Muscle of back (tissue), 13 donors: ENCODE data around the gene CYP46A1. TPM values are rescaled to one million over a fixed set of nuclear protein-coding genes. Genes with fewer than 3 reads are reported as not detected.
"Not testable (repeated sequence)": the region's sequence is repeated elsewhere in the genome, so short reads cannot be mapped to it uniquely, and the experiment has no call there.

Source experiments
- DNase-seq, 3 donors: peaks; one replicate each; pipeline versions ENCODE4 v3.0.0 to v3.0.0-alpha.2; 2013
- long read RNA-seq, 9 donors: transcript quantifications; one replicate each; lab custom pipeline, GENCODE V29; 2026
- polyA plus RNA-seq, 10 donors: library from polyadenylated mRNA; unstranded; fragments of 120-200 nt; gene quantifications; one replicate each; pipeline ENCODE4 v1.2.1, GENCODE V29; 2013; ENCODE audit not compliant: insufficient read length in 10 of 10

CYP46A1 gene
- polyA plus RNA-seq = 1 to 10 TPM; 1.7 to 6.5 (median 3.3) TPM
- long read RNA-seq, donor 1 = 0 reads
- long read RNA-seq, donor 2 = 0 reads
- long read RNA-seq, donor 3 = 0 reads
- long read RNA-seq, donor 4 = 0 reads
- long read RNA-seq, donor 5 = 0 reads
- long read RNA-seq, donor 6 = 0 reads
- long read RNA-seq, donor 7 = 0 reads
- long read RNA-seq, donor 8 = 0 reads
- long read RNA-seq, donor 9 = 0 reads

DNA sequence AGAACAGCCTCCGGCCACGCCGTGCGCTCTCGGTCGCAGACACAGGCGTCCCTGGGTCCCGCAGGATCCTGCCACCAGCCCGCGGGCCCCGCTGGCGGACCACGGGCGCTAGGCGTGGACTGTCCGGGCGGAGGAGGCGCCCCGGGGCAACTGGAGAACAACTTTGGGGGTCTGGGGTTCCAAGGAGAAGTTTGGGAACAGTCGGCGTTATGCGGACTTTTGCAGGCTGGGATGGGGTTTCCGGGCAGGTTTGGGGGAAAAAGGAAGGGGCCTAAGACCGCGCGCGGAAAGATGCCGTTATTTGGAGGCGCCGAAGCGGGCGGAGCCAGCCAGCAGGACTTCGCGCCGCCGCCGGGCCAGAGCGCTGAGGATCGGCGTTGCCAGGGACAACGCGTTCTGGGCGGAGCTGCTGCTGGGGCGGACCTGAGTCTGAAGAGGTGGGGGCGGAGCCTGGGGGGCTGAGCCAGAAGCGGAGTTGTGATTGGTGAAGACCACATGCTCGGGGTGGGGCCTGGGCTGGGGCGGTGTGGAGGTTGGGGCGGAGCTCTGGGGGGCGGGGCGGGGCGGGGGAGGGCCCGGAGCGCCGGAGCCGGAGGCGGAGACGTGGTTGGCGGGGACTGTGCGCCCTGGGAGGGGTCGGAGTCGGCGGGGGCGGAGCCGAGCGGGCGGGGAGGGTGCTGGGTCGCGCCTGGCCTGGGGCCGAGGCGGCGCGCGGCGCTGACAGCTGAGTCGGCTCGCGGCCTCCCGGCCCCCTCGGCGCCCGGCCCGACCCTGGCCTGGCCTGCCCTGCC, at the start of gene CYP46A1:
CYP46A1 (plus strand) TSS at position 680 of the 791 bp plus-strand sequence. CDS start 120 bp downstream, outside the sequence.
- peak; percentile 99 to 100 (median 100) for DNase-seq

DNA sequence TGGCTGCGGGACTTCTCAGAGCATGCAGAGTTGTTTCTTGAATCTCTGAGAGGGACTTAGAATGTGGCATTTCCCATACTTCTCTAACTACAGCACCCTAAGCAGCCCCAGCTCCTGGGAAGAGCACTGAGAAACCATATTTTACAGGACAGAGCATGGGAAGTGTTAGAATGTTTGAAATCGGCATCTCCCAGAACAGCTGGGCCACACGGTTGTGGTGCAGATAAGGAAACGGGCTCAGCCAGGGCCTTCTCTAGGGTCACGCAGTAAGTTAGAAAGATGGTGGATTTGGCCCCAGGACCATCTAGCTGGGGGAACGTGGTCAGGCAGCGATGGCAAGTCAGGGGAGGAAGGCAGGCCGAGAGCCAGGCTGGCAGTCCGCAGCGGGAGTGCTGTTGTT, 49.7 kb upstream of the CYP46A1 start:
- no peak for DNase-seq

DNA sequence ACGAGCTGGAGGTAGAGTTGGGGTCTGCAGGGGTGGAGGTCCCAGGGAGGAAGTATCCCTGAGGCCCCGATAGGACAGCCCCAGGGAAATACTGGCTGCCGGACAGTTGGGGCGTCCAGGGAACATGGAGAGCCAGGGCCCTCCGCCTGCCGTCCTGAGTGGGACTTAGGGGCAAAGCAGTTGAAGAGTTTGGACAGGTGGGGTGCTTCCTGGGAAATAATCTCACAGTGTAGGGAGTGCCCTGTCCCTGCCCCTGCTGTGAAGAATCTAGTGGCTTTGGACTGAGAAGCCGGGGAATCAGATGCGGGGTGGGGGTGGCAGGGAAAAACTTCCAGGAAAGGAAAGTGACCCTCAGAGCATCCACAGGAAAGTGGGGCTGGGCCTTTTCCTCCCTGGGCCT, 49.0 kb upstream of the CYP46A1 start:
- DNase-seq = no peak

DNA sequence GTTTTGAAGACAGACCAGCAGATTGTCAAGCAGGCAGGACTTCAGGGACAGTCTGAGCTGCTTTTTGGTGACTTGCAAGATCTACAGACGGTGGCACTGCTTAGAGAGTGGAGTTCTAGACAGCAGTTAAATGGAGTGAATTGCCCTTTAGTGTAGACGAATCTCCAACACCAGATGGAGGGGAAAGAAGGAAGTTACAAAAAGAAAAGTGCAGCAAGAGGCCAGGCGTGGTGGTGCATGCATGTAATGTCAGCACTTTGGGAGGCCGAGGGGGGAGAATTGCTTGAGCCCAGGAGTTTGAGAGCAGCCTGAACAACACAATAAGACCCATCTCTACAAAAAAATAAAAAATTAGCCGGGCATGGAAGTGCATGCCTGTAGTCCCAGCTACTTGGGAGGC, 47.6 kb upstream of the CYP46A1 start:
- no peak for DNase-seq

DNA sequence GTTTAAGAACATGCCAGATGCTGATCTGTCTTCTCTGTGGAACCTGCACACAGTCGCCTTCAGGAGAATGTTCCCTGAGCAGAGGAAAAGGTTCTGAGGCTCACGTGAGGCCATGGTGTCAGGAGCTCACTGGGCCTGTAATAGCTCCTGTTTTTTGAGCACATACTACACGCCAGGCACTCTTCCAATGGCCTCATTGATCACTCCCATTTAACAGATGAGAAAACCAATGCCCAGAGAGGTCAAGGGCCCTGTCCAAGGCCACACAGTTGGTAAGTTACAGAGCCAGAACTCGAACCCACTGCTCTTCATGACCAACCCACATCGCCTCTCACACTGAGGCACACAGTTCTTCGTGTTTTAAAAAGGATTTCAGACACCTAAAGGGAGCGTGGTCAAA, 46.5 kb upstream of the CYP46A1 start:
- no peak for DNase-seq

DNA sequence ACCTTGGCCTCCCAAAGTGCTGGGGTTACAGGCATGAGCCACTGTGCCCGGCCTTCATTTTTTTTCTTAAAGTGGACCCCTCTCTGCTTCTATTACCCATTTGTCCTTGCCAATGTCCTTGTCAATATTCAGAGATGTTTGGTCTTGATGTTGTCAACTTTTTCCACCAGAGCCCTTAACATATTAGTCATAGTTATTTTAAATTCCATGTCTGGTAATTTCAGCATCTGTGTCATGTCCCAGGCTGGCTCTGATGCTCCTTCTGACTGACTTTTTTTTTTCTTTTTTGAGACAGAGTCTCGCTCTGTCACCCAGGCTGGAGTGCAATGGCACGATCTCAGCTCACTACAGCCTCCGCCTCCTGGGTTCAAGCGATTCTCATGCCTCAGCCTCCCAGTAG, 41.3 kb upstream of the CYP46A1 start:
- not testable (repeated sequence) for DNase-seq

DNA sequence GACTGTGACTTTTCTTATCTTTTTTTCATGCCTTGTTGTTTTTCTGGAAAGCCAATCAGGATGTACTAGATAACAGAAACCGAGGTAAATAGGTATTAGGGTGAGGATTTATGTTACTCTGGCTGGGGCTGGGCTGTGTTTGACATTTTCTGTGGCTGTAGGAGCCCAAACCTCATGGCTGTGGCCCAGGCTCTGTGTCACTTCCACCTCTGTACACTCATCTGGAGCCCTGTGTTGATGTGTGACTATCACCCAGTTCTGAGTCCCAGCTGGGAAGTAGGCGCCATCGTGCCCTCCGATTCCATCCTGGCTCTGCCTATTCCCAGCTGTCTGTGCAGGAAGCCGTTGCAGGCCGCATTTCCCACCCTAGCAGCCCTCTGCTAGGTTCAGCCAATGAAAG, 40.8 kb upstream of the CYP46A1 start:
- DNase-seq = no peak

DNA sequence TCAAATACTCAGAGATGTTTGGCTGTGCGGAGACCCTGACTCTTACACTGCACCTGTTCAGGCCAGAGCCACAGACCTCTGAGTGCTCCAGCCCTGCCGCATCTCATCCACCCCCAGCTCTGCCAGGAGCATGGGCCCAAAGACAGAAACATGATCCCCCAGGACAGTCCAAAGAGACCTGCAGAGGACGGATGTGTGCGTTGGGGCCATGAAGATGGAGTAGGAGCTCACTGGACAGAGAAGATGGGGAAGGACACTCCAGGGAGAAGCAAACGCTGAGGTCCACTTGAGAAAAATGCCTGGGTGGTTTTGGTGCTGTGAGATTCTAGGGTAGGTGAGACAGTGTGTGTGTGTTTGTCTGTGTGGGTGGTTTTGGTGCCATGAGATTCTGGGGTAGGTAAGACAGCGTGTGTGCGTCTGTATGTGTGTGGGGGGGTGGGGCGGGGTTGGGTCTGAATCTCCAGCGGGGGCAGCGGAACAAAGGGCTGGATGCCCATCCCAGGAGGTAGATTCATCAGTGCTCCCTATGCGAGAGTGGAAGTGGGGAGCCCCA, 40.0 kb upstream of the CYP46A1 start:
- no peak for DNase-seq

DNA sequence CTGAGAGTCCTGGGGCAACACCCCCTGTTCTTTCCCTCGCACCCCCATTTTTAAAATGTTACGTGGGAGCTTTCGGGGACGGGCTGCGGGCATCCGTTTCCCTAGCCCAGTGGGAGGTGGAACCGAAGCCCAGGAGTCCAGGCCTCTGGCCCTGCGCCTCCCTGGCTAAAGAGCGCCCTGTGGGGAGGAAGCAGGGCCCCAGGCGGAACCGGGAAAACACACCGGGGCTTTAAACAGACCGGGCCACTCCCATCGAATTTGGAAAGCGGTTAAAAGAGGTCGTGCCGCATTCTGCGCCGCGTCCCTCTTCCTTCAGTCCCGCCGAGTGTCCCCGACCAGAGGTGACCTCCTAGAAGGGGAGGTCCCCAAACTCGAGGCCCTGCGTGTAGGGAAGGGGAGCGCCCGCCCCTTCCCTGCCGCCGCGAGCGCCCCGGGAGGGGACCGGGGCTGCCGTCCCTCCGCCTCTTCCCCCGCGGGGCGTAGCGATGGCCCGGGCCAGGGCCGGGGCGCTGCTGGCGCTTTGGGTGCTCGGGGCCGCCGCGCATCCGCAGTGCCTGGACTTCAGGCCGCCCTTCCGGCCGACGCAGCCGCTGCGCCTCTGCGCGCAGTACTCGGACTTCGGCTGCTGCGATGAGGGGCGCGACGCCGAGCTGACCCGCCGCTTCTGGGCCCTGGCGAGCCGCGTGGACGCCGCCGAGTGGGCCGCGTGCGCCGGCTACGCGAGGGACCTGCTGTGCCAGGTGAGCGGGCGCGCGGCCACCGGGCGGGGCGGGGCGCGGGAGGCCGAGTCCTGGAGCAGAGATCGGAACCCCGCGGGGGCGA, 39.2 kb upstream of the CYP46A1 start, which contains the start of gene HHIPL1:
HHIPL1 (plus strand) TSS at position 407 of the 822 bp plus-strand sequence; CDS start at position 486, 79 bp downstream.
- peak in 2 of 3 donors; percentile 58 to 81 for DNase-seq

DNA sequence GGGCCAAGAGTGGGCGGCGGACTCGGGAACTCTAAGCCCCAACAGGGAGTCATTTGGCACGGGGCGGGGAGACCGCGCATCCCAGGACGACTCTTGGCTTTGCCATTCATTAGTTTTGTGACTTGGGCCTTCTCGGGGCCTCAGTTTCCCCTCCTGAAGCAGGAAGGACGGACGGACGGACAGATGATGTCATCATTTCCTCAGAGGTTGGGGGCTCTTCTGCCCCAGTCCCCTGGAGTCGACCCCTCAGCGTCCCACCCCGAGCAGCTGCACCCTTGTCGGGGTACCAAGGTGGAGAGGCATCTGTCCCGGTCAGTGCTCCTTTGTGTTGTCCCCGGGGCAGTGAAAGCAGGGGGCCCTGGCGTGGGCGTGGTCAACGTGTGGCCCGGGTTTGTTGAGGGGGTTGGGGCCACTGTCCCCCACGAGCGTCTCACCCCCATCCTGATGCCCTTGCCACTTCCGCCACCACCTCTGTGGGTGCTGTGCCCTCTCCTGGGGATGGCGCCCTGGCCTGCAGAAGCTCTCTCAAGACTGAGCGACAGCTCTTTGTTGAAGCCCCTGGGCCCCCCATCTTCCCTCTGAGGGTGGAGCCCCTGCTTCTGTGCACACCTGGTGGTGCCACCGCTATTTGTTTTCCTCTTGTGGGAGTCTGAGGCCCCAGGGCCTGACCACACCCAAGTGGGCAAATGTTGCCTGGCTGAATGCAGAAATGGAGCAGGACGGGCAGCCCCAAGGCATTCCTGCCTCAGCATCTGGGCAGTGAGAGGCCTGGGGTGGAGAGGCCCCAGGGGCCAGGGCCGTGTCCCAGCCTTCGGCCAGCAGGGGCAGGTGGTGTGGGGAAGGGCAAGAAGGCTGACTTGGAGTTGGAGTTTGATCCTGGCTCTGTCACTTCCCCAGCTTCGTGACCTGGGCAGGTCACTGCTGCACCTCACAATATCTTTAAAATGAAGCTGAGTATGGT, 38.3 kb upstream of the CYP46A1 start:
- no peak for DNase-seq

DNA sequence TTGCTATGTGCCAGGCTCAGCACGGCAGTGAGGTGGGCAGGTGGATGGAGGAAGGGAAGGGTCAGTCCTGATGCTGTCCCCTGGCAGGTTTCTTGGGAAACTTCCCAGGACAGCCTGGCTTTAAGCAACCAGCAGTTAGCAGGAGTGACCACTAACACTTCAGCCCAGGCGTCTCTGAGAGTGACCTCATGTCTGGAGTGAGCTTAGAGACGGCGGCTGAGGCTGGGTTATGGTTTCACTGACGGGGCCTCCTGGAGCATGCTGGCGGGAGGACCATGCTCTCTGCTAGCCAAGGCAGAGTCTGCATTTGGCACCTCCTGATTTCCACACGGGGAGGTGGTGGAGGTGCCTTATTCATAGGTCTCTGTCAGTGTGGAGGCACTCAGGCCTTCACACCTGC, 36.7 kb upstream of the CYP46A1 start:
- peak in 1 of 3 donors; percentile 54 for DNase-seq

DNA sequence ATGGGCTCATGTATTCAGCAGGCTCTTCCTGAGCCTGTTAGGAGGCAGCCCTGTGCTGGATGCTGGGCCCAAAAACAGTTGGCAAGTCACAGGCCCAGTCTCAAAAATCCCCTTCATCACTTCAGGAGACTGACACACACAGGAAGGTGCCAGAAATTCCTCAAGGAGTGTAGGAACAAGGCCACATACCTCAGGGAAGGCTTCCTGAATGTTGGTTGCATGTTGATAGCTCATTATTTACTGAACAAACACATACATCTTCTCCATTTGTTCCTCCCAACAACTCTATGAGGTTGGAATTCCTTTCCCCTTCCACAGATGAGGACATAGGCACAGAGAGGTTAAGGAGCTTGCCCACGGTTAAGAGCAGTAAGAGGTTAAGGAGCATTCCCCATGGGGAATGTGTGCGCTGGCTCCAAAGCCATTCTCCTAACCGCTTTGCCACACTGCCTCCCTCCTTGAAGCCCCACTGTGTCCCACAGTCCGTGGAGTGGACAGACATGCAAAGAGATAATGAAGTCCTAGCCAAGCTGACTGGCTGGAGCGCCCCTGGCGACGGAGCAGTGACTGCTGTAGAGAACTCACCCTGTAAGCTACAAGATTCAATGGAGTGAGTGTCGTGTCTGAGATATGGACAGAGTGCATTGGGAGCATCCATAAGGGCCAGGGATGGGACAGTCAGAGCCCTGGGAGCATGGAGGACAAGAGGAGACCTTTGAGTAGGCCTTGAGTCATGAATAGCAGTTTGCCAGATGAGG, 35.9 kb upstream of the CYP46A1 start:
- DNase-seq = no peak

DNA sequence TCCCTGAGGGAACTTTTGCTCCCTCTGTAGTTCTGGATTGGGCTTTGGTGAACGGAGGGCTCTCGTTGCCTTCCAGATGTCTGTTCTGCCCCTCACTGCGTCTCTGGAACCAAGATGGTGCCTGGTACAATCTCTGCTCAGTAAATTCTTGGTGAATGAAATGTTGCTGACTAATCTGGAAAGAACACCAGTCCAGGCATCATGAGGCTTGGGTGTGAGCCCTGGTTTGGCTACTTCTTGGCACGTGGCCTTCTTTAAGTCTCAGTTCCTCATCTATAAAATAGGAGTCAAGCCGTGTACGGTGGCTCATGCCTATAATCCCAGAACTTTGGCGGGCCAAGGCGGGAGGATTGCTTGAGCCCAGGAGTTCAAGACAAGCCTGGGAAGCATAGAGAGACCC, 34.9 kb upstream of the CYP46A1 start:
- DNase-seq = no peak

DNA sequence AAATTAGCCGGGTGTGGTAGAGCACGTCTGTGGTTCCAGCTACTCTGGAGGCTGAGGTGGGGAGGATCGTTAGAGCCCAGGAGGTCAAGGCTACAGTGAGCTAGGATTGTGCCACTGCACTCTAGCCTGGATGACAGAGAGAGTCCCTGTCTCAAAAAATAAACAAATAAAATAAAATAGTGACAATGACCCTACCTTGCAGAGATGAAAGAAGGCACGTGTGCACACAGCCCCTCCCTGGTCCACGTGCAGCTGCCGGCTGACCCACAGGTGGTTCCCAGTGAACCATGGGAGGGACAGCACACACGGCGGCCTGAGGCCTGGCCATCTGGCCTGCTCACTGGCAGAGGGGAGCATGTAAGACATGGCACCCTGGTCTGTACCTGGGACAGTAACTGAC, 34.5 kb upstream of the CYP46A1 start:
- no peak for DNase-seq

DNA sequence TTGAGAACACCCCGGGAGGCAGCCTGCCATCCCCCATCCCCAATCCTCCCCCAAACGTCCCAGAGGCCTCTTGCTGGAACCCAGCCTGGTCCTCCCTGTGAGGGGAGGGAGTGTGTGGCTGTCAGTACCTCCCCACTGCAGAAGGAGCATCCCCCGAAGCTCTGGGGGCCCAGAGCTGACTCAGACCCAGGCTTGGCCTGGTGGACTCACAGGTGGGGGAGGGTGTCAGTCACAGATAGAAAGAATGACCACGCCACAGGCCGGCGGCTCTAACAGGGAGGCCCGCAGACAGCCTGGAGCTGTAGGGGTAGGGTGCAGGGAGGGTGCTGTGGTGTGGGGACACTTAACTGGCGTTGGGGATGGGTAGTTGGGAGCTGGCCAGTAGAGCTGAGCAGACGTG, 33.9 kb upstream of the CYP46A1 start:
- no peak for DNase-seq

DNA sequence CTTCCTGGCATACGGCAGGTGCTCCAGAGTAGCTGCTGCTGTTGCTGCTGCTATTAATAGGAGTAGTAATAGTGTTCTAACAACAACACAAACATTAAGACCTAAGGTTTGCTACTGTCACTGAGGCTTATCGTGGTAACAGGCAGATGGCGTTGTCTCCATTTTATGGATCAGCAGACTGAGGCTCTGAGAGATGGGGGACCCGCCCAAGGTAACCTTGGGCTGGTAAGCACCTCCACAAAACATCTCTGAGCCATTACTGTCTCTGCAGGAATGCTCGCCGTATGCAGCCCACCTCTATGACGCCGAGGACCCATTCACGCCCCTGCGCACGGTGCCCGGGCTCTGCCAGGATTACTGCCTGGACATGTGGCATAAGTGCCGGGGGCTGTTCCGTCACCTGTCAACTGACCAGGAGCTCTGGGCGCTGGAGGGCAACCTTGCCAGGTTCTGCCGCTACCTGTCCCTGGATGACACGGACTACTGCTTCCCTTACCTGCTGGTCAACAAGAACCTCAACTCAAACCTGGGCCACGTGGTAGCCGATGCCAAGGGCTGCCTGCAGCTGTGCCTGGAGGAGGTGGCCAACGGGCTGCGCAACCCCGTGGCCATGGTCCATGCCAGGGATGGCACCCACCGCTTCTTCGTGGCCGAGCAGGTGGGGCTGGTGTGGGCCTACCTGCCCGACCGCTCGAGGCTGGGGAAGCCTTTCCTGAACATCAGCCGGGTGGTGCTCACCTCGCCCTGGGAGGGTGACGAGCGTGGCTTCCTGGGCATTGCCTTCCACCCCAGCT, 31.9 kb upstream of the CYP46A1 start:
- no peak for DNase-seq

DNA sequence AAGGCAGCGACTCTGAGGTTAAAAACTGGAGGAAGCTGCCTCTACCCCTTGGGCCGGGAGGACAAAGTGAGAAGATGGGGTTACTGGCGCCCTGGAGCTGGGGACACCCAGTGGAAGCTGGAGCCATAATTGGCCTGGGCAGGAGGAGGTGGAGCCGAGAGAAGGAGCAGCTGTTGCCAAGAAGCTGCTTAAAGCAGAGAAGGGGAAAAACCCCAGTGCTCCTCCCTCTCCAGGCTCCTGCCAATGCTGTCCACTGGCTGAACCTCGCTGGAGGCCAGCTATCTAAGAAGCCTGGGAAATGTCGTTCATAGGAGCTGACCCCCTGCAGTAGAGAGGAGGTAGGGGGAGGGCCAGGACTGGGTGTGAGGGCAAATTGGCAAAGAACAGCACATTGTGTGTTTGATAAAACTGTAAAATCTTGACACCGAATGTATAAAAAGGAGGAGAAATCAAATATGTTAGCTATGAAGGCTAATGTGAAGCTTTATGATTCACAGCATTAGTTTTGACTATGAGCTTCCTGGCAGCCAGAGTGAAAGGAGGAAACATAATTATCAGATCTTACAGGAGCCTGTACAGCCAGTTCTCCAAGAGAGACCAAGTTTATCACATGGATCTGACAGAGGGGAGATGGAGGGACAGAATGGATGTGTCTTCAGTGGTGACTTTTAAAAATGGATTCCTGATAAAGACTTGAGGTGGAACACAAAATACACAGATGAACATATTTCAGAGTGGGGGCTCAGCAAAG, 29.7 kb upstream of the CYP46A1 start:
- DNase-seq = peak; percentile 46 to 84 (median 69)

DNA sequence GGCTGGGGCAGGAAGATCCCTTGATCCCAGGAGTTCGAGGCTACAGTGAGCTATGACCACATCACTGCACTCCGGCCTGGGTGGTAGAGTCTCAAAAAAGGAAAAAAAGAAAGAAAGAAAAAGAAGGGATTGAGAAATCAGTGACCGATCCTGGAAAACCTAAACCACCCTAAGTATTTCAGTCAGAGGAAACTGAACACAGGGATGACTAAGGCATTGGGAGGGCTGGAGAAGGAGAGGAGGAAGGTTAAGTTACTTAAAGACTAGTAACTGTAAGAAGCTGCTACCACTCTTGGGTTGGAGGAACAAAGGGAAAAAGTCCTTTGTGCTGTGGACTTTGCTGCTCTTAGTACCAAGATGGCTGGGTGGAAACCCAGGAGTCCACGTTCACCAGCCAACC, 28.6 kb upstream of the CYP46A1 start:
- no peak for DNase-seq

DNA sequence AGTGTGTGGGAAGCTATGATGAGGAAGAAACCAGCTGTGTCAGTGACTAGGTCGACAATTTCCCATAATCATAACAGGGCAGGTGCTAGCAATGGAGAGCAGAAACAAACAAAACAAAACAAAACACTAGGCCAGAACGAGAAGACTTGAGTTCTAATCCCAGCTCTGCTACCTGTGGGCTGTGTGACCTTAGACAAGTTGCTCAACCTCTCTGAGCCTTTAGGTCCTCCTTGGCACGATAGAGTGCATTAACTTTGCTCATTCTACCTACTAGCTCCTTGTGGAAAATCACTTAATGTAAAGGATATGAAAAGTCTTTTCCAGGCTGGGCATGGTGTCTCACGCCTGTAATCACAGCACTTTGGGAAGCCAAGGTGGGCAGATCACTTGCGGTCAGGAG, 27.9 kb upstream of the CYP46A1 start:
- DNase-seq = no peak
